T-helper 1 cell treated with Interleukin-12 subunit alpha and Interleukin-12 subunit beta and Interleukin-4 antibody, amounts not matched to agents 30 μg/mL and 1 μg/mL, for 36 hours (primary cell): ENCODE data around the gene WDFY4.

ENCODE experiments used
- H3K27ac Mint-ChIP-seq: one replicate; pipeline ENCODE4 v1.8.0; 2021; ENCODE audit warnings: mild to moderate bottlenecking, mixed read lengths
- H3K27me3 Mint-ChIP-seq: one replicate; pipeline ENCODE4 v1.8.0; 2021; ENCODE audit warnings: low read depth, mixed read lengths
- H3K36me3 Mint-ChIP-seq: one replicate; pipeline ENCODE4 v1.8.0; 2021; ENCODE audit warnings: low read depth, mixed read lengths
- H3K4me1 Mint-ChIP-seq: one replicate; pipeline ENCODE4 v1.8.0; 2021; ENCODE audit warnings: low read depth, mixed read lengths
- H3K4me3 Mint-ChIP-seq: one replicate; pipeline ENCODE4 v1.8.0; 2021; ENCODE audit warnings: mild to moderate bottlenecking, moderate library complexity, mixed read lengths
- H3K9me3 Mint-ChIP-seq: one replicate; pipeline ENCODE4 v1.8.0; 2021; ENCODE audit warnings: mixed read lengths

Gene WDFY4

GRCh38 chr10:48705401-48705938 is 20.8 kb downstream of the WDFY4 start:
- Mint-ChIP-seq H3K4me1 (no peaks in the 10 kb centered on the region), H3K27me3 (peaks cover 4% of the 10 kb centered on the region), H3K9me3 (no peaks in the 10 kb centered on the region), H3K4me3 (no peak overlapping the region), H3K27ac (no peak overlapping the region), H3K36me3 (no peaks in the 10 kb centered on the region)

DNA sequence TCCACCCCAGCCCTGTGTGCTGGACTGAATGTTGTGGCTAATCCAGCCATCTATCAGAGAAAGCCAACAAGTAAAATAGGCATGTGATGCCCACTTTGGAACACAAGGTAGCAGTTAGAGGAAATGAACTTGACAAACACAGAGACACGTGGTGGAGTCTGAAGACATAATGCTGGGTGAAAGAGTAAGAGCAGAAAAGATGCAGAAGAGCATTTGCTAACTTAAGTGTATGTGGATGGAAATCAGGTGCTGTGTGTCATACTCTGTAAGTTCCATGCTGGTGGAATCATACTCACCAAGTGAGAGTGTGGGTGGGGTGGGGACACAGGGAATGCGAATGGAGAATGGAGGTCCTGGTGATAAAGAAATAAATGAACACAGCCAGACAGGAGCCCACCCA is 22.8 kb downstream of the WDFY4 start:
- Mint-ChIP-seq H3K27ac (no peak overlapping the region), H3K27me3 (peaks cover 9% of the 10 kb centered on the region), H3K4me1 (no peaks in the 10 kb centered on the region), H3K4me3 (no peak overlapping the region), H3K9me3 (no peaks in the 10 kb centered on the region), H3K36me3 (no peaks in the 10 kb centered on the region)

- Mint-ChIP-seq H3K4me1 (no peaks in the 10 kb centered on the region), H3K9me3 (no peaks in the 10 kb centered on the region), H3K4me3 (no peak overlapping the region), H3K27ac (no peak overlapping the region), H3K27me3 (peaks cover 9% of the 10 kb centered on the region), H3K36me3 (no peaks in the 10 kb centered on the region)
These were observed 23.5 kb downstream of the WDFY4 start for GRCh38 chr10:48708144-48708543.

DNA sequence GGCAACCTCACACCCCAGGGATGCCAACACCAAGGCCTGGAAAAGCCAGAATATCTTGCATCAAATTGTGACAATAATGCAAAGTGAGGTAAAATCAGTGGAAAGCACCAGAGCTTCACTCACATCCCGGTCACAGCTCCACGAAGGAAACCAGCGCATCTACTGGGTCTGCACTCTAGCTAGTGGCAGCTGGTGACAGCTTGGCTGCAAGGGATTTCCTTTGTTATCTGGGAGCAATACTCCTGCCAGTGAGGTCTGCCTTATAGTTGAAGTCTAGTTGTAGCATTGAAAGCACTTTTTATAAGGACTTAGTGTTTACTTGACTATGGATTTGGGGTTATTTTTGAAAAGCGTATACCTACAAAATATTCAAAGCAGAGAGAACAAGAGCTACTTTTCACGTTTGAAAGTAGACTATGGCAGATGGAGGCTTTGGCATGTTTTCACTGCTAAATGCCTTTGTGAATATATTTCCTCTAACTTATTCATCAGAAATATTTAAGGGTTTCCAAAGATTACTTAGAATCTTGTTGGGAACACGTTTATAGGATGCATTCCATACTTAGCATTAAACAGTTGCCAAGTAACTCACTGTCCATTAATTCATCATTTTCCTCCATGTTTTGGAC is 26.1 kb downstream of the WDFY4 start:
- peaks cover 9% of the 10 kb centered on the region for H3K27me3 Mint-ChIP-seq
- peaks cover 4% of the 10 kb centered on the region for H3K9me3 Mint-ChIP-seq
- no peak overlapping the region for H3K27ac Mint-ChIP-seq
- no peaks in the 10 kb centered on the region for H3K4me1 Mint-ChIP-seq
- H3K4me3 Mint-ChIP-seq = no peak overlapping the region
- H3K36me3 Mint-ChIP-seq = no peaks in the 10 kb centered on the region

DNA sequence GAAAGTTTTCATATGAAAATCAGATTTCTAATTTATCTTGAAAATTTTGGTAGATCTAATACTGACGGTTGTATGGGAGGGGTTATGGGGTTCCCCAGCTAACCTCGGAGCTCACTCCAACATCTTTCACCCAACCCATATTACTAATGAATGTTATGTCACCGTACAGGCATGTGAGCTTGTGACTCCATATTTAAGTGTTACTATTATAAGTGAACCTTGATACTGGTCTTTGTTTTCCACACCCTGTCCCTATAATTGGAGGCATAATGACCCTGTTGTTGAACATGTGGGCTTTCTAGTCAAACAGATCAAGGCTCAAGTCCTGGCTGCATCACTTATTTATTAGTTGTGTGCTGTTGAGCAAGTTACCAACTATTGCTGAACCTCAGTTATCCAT is 27.2 kb downstream of the WDFY4 start:
- Mint-ChIP-seq H3K4me1 (no peaks in the 10 kb centered on the region), H3K36me3 (no peaks in the 10 kb centered on the region), H3K27me3 (peaks cover 9% of the 10 kb centered on the region)

GRCh38 chr10:48714088-48714487 is 29.4 kb downstream of the WDFY4 start:
- Mint-ChIP-seq H3K4me1 (no peaks in the 10 kb centered on the region), H3K4me3 (no peak overlapping the region), H3K27ac (no peak overlapping the region), H3K36me3 (no peaks in the 10 kb centered on the region), H3K27me3 (peaks cover 5% of the 10 kb centered on the region), H3K9me3 (peaks cover 4% of the 10 kb centered on the region)

More for the DNA sequence above, 27.2 kb downstream of the WDFY4 start:
- peaks cover 4% of the 10 kb centered on the region for H3K9me3 Mint-ChIP-seq
- no peak overlapping the region for H3K4me3 Mint-ChIP-seq
- no peak overlapping the region for H3K27ac Mint-ChIP-seq

DNA sequence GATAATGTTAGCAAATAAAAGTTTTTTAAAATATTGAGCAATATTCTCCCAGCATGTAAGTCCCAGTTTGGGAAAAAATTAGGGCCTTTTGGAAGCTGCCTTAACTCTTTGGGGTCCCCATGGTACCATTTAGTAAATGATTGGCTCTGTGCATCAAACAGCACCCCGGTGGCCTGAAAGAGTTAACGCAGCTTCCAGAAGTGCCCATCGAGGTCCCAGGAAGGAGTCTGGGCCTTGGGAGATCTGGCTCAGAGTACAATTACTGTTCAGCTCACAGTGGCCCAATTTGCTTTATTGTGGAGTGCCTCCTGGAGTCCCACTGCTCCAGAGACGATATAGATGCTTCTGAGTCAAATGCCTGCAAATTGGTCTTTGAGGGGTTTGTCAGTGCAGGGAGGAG is 31.7 kb downstream of the WDFY4 start:
- Mint-ChIP-seq H3K36me3 (no peaks in the 10 kb centered on the region), H3K27ac (no peak overlapping the region), H3K9me3 (peaks cover 4% of the 10 kb centered on the region)

GRCh38 chr10:48720611-48721010 is 35.9 kb downstream of the WDFY4 start:
- Mint-ChIP-seq H3K27ac (no peak overlapping the region), H3K4me1 (no peaks in the 10 kb centered on the region), H3K36me3 (no peaks in the 10 kb centered on the region), H3K27me3 (no peaks in the 10 kb centered on the region), H3K4me3 (no peak overlapping the region), H3K9me3 (no peaks in the 10 kb centered on the region)

More for the DNA sequence above, 31.7 kb downstream of the WDFY4 start:
- H3K4me1 Mint-ChIP-seq = no peaks in the 10 kb centered on the region
- H3K27me3 Mint-ChIP-seq = peaks cover 2% of the 10 kb centered on the region
- H3K4me3 Mint-ChIP-seq = no peak overlapping the region

GRCh38 chr10:48722153-48723145 is 37.8 kb downstream of the WDFY4 start:
- Mint-ChIP-seq H3K9me3 (no peaks in the 10 kb centered on the region), H3K36me3 (no peaks in the 10 kb centered on the region)

GRCh38 chr10:48724127-48724526 is 39.5 kb downstream of the WDFY4 start:
- H3K27me3 Mint-ChIP-seq = no peaks in the 10 kb centered on the region

More at GRCh38 chr10:48722153-48723145, 37.8 kb downstream of the WDFY4 start:
- Mint-ChIP-seq H3K27ac (no peak overlapping the region), H3K4me1 (no peaks in the 10 kb centered on the region), H3K27me3 (no peaks in the 10 kb centered on the region), H3K4me3 (no peak overlapping the region)

DNA sequence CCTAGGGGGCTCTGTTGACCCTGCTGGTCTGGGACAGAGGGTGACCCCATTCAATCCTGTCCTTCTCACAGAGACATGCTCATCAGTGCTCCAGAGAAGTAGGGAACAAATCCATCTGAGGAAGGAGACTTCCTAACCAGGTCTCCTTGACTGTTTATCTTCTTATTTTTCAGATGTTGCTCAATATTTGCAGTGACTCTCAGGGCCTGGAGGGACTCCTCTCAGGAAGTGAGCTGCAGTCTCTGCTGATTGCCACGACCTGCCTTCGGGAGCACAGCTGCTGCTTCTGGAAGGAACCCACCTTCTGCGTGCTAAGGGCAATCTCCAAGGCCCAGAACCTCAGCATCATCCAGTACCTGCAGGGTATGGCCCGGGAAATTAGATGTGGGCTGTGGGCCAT is 41.0 kb downstream of the WDFY4 start:
- H3K27ac Mint-ChIP-seq = no peak overlapping the region

More at GRCh38 chr10:48724127-48724526, 39.5 kb downstream of the WDFY4 start:
- Mint-ChIP-seq H3K36me3 (no peaks in the 10 kb centered on the region), H3K4me1 (no peaks in the 10 kb centered on the region), H3K27ac (no peak overlapping the region), H3K9me3 (no peaks in the 10 kb centered on the region), H3K4me3 (no peak overlapping the region)

DNA sequence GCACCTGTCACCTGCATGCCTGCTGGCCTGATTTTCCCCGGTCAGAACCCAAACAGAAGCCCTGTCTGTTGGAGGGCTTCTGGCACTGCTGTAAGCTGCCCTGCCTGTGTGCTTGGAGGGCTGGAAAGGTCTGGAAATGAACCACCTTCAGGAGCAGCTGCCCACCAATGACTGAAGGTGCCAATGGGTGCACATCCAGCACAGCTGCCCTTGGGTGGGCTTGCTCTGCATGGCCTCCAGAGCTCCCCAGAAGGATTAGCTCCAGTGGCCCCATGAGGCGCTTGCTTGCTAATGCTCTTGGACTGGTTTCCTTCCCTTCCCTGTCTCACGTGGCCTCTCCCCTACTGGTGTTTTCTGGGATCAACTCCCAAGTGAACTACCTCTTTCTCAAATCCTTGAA is 43.2 kb downstream of the WDFY4 start:
- no peaks in the 10 kb centered on the region for H3K36me3 Mint-ChIP-seq
- peaks cover 5% of the 10 kb centered on the region for H3K27me3 Mint-ChIP-seq

More for the DNA sequence above, 41.0 kb downstream of the WDFY4 start:
- no peak overlapping the region for H3K4me3 Mint-ChIP-seq
- H3K4me1 Mint-ChIP-seq = no peaks in the 10 kb centered on the region
- H3K36me3 Mint-ChIP-seq = no peaks in the 10 kb centered on the region
- peaks cover 5% of the 10 kb centered on the region for H3K27me3 Mint-ChIP-seq
- H3K9me3 Mint-ChIP-seq = no peaks in the 10 kb centered on the region

GRCh38 chr10:48729222-48729621 is 44.5 kb downstream of the WDFY4 start:
- H3K9me3 Mint-ChIP-seq = no peaks in the 10 kb centered on the region
- H3K27ac Mint-ChIP-seq = no peak overlapping the region
- peaks cover 5% of the 10 kb centered on the region for H3K27me3 Mint-ChIP-seq

More for the DNA sequence above, 43.2 kb downstream of the WDFY4 start:
- Mint-ChIP-seq H3K9me3 (no peaks in the 10 kb centered on the region), H3K4me3 (no peak overlapping the region), H3K4me1 (no peaks in the 10 kb centered on the region), H3K27ac (no peak overlapping the region)

GRCh38 chr10:48729941-48730457 is 45.3 kb downstream of the WDFY4 start:
- Mint-ChIP-seq H3K9me3 (no peaks in the 10 kb centered on the region), H3K27me3 (peaks cover 5% of the 10 kb centered on the region), H3K27ac (no peak overlapping the region), H3K36me3 (no peaks in the 10 kb centered on the region), H3K4me3 (no peak overlapping the region), H3K4me1 (no peaks in the 10 kb centered on the region)

More at GRCh38 chr10:48729222-48729621, 44.5 kb downstream of the WDFY4 start:
- H3K36me3 Mint-ChIP-seq = no peaks in the 10 kb centered on the region
- no peak overlapping the region for H3K4me3 Mint-ChIP-seq
- no peaks in the 10 kb centered on the region for H3K4me1 Mint-ChIP-seq
